ENCODE measurements around the gene MAD1L1.

GRCh38 chr7:1882451-1882850 is 350.3 kb downstream of the MAD1L1 start:
- no peak for TF ChIP-seq CTCF (conservative IDR thresholded peaks at IDR 0.05)
- TF ChIP-seq EZH2 (IDR thresholded peaks at IDR 0.05; ENCODE audit: low read depth), result no peak

Measured in PC-9 (cell line).